ENCODE measurements around the gene SYT1. TPM values are rescaled to one million over a fixed set of nuclear protein-coding genes. Genes with fewer than 3 reads are reported as not detected.

SYT1 gene
- total and polyA plus RNA-seq, 2 of the 8 experiments (the other 6 are each of a cell fraction or from before 2014, with no cell fraction given): 11.0 to 34.6 TPM

DNA sequence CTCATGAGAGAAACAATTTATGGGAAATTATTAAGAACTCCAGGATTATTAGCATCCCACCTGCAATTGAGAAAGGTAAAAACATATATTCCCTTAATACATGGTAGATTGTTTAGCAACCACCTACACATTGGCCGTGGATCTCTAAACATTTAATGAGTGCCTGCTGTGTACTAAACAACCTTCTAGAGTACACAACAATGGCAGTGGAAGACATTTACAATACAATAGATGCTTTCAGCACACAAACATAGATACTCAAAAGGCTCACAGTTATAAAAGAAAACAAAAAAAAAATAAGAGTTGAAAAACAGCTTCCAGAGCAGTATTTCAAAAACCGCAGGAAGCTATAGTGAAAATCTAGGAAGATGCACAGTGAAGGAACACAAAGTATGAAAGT, 382.9 kb downstream of the SYT1 start (continued):
- TF ChIP-seq RBBP5 (IDR thresholded peaks at IDR 0.05; ENCODE audit: borderline replicate concordance, low read depth, low read length): no peak
- TF ChIP-seq NANOG (IDR thresholded peaks at IDR 0.05; ENCODE audit: insufficient read depth, low read depth, low read length, poor library complexity, severe bottlenecking): peak; percentile 63

All from H1 (cell line).